ENCODE data around the gene FAM168A.
"Not testable (repeated sequence)": the region's sequence is repeated elsewhere in the genome, so short reads cannot be mapped to it uniquely, and the experiment has no call there.

FAM168A gene

DNA sequence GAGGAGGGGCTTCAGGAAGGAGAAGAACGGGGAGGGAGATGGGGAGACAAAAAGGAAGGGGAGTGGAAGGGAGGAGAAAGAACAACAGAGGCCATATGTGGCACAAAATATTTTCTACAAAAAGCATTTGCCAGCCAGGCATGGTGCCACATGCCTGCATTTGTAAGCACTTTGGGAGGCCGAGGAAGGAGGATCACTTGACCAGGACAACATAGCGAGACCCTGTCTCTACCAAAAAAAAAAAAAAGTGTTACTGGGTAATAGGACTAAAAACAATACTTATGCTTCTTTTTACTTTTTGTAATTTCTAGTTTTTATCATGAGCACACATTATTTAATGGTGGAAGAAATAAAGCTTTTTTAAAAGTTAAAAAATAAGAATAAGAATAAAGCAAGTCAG is 5.3 kb downstream of the FAM168A start:
- DNase-seq: no peak

DNA sequence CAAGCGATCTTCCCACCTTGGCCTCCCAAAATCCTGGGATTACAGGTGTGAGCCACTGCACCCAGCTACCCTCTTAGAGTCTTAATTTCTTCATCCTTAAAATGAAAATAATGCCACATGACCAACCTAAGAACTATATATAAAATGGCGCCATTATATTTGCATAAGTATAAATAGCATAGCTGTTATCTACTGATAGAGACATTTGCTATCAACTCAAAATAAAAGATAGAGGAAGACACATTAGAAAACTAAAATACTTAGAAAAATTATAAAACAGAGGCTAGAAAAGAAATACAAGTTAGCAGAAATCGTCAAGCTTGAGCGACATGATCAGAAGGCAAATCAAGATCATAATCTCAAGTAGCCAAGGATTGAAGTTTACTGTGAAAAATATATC is 6.2 kb downstream of the FAM168A start:
- DNase-seq: no peak

DNA sequence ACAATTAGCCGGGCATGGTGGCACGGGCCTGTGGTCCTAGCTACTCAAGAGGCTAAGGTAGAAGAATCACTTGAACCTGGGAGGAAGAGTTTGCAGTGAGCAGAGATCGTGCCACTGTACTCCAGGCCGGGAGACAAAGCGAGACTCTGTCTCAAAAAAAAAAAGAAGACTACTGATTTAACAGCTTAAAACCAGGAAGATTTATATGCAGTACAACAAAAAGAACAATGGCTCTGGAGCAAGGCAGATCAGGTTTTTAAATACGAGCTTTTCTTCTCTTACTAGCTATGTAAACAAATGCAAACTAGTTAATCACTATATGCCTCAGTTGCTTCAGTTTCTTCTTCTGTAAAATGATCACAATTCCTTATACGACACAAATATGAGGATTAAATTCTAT is 6.9 kb downstream of the FAM168A start:
- DNase-seq: no peak

DNA sequence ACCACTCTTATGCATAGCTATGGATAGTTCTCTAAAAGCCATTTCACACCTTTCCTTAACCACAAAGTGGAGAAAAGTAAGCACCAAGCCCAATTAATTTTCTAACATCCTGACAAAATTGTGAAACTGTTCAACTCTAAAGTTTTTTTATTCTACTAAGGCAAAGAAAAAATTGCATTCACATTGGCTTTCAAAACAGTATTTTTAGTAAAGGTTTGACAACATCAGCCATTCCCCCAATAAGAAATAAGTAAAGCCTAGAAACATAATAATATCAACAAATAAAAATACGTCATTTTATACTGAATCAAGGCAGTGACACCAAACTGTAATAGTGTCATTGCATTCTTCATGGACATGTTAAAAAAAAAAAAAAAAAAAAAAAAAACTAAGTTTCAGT is 11.1 kb downstream of the FAM168A start:
- no peak for DNase-seq

DNA sequence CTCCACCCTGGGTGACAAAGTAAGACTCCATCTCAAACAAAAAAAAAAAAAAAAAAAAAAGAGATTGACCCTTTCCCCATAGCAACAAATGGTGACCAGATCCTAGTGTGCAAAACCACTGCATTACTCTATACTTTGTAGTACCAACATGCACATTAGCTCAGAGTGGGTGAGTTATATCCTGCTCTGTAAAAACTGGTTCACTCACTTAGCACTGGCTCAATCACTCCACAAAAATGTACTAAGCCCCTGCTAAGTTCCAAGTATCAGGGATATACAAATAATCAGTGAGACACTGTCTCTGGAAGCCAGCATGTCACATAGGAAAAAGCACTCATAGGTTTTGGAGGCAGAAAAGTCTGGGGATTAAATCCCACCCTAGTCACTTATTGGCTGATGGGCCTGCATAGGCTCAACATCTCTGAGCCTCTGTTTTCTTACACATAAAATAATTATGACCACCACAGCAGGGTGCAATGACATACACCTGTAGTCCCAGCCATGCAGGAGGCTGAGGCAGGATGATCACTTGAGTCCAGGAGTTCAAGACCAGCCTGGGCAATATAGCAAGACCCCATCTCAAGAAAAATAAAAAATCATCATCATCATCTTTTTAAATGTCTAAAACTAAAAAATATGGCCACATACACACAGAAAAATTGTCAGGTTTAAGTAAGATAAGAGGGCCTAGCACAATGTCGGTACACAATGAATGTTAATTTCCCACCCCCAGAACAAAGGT is 11.9 kb downstream of the FAM168A start:
- DNase-seq: no peak

DNA sequence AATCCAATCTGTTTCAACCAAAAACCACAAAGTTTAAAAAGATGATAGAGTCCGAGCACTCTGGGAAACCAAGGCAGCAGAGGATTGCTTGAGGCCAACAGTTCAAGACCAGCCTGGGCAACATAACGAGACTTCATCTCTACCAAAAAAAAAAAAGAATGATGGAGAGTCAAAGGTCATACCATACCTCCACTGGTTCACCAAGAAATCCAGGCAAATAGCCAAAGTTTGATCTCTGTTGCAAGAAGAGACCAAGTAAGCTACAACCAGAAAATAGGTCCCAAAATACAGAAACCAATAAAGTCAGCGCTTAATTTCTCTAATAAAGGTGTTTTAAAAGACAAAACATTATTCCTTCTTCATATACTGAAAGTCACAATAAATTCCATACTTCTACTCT is 13.1 kb downstream of the FAM168A start:
- no peak for DNase-seq

DNA sequence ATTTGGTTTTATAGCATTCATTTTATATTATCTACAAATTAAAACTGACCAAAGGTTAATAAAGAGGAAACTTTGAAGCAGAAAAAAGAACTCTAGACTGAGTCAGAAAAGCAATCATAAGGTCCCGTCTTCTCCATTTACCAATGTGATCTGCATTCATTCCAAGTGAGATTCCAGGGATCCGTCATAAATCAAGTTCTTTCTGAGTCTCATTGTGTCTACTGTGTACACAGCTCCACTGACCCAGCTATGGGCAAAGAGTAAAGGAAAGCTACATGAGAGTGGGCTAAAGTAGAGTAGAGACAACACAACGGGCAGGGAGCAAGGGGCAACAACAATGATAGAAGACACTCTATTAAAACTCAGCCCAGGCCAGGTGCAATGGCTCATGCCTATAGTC is 15.3 kb downstream of the FAM168A start:
- no peak for DNase-seq

DNA sequence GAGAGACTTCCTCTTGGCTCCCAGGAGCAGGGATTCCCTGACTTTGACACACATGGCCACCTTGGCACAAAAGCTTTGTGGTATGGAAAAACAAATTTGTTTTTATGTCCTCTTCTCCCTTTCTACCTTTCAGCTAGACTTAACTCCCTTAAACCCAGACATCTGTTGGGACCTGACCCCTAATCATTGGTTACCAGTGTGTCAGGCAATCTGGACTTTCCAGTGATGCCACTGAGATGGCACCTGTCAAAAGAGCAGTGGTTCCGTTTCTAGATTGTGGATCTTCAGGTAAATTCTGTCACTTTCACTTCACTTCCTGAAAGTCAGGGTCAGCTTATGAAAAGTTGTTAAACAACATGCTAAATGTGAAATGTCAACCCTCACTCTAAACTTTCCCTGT is 17.2 kb downstream of the FAM168A start:
- not testable (repeated sequence) for DNase-seq

DNA sequence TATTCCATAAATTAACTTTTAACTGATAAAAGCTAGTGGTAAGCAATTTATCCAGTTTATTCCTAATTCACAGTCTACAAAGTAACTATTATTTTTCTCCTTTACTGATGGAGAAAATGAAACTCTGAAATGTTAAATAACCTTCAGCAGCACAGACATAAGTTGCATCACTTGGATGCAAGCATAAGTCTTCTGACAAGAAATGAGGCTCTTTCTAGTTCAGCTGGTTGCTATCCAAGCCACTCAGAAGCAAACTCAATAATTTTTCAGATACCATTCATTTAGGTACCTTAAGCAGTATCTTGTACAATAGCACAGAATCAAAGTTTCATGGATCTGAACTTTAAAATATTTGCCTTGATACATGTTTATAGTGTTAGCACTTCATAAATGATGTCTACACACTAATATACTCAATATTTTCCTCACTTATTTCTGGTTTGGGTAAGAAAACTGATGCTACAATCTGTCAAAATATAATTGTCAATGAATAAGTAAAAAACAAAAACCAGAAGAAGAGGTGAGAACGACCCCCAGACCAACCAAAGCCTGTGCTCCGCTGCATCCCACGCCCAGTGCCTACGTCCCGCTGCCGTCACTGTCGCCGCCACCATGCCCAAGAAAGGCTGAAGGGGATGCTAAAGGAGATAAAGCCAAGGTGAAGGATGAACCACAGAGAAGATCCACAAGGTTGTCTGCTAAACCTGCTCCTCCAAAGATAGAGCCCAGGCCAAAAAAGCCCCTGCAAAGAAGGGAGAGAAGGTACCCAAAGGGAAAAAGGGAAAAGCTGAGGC is 18.1 kb downstream of the FAM168A start:
- DNase-seq: no peak

DNA sequence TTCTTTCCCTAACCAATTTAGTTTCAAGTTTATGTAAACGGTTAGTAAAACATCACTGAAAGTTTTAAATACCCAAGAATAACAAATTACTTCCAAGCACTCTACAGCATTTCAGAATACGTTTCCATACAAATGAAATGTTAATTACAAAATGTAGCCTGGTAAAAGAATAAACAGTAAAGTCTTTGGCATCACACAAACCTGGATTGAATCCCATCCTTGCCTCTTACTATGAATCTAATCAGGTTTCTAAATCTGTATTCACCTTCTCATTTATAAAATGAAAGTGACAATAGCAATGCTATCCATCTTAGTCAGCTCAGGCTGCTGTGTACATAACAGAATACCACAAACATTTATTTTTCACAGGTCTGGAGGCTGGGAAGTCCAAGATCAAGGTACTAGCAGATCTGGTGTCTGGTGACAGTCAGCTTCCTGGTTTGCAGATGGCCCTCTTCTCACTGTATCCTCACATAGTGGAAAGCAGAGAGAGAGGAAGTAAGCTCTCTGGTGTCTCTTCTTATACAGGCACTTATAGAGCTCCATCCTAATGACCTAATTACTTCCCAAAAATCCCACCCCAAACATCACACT is 19.2 kb downstream of the FAM168A start:
- no peak for DNase-seq

DNA sequence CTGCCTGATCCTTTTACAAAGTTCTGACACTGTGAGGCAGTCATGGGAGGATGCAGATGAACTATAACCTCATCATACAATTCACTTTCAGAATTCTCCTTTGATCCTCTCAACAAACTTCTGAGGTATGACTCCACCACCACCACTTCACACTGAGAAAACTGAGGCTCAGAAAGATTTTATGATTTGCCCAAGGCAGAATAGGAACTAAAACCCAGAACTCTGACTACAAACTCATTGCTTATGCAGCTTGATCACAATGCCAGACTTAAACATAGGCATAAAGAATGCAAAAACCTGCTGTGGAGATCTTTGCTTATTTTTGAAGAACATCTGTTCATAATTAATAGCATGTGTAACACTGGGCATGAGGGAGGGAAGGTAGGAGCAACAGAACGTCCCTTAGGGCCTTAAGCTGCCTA is 20.4 kb downstream of the FAM168A start:
- no peak for DNase-seq

DNA sequence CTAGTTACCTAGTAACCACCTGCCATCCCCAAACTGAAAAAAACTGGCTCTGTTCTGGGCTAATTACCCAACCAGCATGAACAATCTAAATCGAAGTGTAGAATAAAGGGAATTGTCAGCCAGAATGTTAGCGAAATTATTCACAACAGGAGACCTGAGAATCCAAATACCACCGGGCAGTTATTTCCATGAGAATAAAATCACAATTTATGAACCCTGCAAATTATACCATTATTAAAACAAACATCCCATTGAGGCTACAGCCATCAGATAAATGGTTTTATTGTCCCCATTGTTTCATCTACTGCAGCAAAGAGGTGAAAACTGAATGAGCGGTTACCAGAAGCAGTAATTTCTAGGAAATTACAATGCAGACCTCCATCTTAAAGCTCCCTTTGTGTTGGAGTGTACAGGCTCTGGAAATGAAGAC is 21.7 kb downstream of the FAM168A start:
- no peak for DNase-seq

DNA sequence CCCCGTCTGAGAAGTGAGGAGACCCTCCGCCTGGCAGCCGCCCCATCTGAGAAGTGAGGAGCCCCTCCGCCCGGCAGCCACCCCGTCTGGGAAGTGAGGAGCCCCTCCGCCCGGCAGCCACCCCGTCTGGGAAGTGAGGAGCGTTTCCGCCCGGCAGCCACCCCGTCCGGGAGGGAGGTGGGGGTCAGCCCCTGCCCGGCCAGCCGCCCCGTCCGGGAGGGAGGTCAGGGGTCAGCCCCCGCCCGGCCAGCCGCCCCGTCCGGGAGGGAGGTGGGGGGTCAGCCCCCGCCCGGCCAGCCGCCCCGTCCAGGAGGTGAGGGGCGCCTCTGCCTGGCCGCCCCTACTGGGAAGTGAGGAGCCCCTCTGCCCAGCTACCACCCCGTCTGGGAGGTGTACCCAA is 25.9 kb downstream of the FAM168A start:
- not testable (repeated sequence) for DNase-seq

DNA sequence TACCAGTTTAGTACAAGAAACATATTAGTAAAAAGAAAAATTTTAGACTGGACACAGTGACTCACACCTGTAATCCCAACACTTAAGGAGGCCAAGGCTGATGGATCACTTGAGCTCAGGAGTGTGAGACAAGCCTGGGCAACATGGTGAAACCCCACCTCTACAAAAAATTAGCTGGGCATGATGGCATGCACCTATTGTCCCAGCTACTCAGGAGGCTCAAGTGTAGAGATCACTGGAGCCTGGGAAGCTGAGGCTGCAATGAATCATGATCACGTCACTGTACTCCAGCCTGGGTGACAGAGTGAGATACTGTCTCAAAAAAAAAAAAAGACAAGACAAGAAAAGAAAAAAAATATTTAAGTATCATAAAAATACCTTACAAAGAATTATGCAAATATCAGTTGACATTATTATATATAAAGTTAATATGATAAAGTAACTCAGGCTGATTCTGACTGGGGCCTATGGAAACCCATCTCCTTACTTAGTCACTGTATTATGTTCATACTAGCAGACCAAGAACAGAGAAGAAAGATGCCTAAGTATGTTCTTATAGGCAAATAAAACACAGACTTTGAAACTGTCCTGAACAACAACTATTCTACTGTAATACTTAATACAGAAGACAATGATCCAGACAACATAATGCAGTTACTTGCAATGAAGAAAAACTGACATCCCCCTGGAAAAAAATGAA is 27.3 kb downstream of the FAM168A start:
- no peak for DNase-seq

DNA sequence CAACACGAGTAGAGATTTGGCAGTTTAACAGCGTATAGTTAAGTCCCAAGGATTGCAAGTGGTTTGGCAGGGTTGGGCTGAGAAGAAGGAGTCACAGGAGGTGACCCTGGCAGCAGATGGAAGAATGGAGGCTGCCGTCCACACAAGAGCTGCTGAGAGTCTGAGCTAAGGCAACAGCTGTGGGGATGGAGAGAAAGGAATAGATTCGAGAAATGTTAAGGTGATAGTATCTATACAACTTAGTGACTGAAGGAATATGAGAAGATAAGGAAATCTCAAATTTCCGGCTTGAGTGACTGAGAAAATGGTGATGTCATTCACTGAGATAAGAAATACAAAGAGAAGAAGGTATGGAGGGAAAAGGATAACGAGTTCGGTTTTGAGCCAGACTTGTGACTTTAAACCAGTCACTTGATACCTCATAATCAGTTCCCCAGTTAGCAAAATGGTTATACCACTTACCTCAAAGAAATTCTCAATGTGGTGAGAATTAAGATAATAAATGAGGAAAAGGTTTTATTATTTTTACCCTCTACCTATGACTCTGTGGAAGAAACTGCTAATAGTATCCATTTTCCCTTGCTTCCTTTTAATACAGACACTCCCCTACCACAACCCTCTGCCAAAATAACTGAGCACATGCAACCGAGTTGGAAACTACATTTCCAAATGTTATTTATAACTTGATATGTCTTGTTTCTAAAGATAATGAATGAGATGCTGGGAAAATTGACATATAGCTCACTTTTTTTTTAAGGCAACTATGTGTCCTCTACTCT is 30.7 kb downstream of the FAM168A start:
- no peak for DNase-seq

DNA sequence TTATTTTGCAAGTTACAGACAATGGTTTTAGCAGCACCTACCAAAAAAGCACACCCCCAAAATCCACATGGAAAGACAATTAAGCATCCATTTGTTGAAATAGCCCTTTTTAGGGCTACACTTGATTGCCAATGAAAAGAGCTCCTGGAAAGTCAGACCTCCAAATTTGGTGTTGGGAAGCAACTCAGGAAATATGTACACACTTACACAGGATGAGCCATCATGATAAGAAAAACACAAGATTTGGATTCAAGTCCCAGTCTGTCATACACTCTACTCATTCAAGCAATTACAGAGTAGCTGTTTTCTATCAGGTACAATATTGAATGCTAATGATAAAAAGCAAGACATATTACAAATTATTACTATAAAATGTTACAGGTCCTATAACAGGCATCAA is 31.5 kb downstream of the FAM168A start:
- no peak for DNase-seq

DNA sequence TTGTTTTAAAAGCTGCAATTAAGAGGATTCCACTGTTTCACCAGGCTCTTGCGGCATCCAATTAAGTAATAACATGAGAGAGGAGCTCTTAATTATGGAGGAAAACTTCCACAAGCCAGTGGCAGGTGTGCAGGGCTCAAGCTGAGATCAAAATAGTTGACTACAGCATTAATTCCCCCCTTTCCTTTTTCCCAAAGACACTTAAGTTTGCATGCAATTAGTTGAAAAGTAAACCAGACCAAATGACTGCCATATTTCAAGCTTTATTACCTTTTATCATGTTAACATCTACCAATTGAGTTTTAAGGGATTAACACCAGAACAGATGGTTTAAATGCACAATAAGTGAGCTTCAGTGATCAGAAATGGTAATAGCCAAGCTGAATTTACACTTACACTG is 32.1 kb downstream of the FAM168A start:
- DNase-seq: no peak

DNA sequence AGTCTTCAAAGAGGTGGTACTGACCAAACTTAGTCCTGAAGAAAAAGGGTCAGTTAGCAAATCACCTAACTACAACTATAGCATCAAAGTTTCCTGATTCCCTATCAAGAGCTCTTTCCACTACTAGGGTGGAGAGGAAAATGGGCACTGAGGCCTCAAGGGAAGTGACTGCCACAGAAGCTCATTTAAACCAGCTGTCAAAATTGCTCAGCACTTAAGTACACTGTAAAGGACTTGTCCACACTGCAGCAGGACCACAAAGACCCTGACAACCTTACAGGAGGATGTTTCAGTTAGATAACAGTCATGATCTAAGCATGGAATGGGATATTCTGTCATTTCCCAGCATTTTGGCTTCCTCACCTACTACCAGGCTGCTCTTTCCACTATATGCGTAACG is 33.0 kb downstream of the FAM168A start:
- no peak for DNase-seq

DNA sequence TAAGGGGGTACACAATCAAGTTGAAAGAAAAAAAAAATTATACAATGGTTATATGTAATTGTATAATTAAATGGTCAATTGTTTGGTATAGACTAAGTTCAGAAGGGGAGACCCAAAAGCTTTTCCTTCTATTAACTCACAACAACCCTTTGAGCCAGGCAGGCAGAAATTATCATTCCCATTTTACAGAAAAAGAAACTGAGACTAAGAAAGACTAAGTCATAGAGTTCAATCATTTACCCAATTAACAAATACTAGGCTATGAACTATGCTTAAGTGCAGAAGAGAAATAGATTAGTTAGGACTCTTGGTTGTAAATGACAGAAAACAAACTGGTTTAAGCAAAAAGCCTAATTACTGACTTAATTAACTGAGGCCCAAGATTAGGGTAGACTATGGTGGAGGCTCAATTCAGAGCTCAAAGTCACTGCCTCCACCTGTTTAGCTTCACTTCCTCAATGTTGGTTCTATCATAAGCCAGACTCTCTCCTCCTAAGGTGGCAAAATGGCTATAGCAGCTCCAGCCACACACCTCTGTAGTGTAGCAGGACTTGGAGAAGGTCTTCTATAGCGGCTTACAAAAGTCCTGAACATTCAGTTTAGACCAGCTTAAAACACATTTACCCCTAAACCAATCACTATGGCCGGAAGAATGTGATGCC is 34.2 kb downstream of the FAM168A start:
- no peak for DNase-seq

DNA sequence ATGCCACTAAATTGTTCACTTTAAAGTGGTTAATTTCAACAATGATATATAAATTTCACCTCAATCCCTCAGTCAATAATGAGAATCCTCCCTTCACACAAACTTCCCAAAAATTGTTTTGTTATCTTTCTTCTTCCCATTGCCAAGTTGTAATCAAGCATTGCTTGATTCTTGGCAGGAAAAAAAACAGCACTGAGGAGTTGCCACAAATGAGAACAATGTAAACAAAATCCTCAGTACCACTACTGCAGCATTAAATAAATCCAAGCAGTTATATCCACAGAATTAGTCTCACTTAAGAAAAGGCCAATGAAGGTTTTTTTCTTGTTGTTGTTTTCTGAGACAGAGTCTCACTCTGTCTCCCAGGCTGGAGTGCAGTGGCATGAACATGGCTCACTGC is 38.2 kb downstream of the FAM168A start:
- DNase-seq: no peak

DNA sequence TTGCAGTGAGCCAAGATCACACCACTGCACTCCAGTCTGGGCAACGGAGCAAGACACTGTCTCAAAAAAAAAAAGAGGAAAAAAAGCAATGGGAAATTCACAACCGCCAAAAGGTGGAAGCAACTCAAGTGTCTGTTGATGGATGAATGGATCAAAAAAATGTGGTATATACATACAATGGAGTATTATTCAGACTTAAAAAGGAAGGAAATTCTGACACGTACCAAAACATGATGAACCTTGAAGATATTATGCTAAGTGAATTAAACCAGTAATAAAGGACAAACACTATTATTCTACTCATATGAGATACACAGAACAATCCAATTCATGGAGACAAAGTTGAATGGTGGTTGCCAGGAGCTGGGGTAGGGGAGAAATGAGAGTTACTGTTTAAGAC is 40.9 kb downstream of the FAM168A start:
- DNase-seq: no peak

DNA sequence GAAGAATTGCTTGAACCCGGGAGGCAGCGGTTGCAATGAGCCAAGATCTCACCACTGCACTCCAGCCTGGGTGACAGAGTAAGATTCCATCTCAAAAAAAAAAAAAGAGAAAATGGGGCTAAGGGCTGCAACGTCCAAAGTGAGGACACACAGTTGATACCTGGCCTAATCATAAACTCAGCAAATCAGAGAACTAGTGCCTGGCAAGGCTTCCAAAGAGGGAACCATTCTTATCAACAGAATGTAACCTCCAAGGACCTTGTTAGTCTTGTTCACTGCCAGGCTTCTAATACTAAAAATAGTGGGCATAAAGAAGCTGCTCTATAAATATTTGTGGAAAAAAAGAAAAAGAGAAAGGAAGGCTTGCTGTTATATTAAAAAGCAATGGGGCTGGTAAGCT is 42.3 kb downstream of the FAM168A start:
- no peak for DNase-seq
